Erythroblast (primary cell): ENCODE measurements around the gene EXOC3.
"Not testable (repeated sequence)": the region's sequence is repeated elsewhere in the genome, so short reads cannot be mapped to it uniquely, and the experiment has no call there.

ENCODE experiments used
- DNase-seq, 2 experiments: peaks; one replicate each; lab custom pipeline; 2025; lab: John Stamatoyannopoulos, UW
- GATA1 ChIP-seq: IDR thresholded peaks from 2 replicates; pipeline ENCODE4 v1.6.1; 2011; ENCODE audit warnings: low read depth, mild to moderate bottlenecking, control low read depth, low read length, moderate library complexity
- POLR2A ChIP-seq: IDR thresholded peaks from 2 replicates; pipeline ENCODE4 v1.6.1; 2011; ENCODE audit warnings: mild to moderate bottlenecking, low read length

Gene EXOC3

DNA sequence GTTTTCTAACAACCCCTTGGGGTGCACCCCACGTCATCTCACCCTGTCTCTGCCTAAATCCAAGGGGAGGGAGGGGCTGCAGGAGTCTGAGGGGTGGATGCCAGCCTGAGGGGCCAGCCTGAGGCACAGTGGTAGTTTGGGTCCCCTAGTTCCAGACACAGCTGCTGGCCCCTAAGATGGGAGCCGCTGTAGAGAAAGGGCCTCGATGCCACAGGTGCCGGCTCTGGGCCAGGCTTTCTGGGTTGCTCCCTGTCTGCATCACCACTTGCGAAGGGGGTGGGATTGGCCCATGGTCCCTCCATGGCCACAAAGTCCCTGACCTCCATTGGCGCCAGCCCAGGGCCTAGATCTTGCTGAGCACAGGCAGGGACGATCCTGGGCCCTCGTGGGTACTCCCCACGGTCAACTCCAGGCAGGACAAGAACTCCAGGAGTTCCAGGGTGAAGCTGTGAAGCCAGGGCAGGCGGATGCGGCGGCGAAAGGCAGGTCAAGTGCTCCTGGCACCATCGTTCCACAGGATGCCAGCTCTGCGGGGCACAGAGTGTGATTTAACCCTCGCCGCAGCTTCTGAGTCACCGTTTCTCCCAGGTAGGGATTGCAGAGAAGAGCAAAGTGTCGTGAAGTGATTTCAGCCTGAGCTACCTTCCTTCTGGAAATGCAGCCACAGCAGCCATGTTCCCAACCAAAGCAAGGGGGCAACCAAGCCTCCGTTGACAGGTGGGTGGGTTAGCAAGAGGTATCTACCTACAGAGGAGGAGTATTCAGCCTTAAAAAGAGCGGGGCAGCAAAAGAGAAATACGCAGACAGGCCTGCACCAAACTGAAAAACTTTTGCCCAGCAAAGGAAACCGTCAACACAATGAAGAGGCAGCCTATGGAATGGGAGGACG, 41.6 kb upstream of the EXOC3 start:
- TF ChIP-seq POLR2A = no peak
- TF ChIP-seq GATA1 = no peak
- no peak for DNase-seq

DNA sequence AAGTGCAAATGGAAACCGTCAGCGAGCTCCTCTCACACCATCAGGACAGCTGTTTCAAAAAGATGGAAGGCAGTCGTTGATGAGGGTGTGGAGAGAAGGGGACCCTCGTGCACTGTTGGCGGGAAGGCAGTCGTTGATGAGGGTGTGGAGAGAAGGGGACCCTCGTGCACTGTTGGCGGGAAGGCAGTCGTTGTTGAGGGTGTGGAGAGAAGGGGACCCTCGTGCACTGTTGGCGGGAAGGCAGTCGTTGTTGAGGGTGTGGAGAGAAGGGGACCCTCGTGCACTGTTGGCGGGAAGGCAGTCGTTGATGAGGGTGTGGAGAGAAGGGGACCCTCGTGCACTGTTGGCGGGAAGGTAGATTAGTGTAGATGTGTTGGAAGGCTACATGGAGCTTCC, 40.8 kb upstream of the EXOC3 start:
- not testable (repeated sequence) for DNase-seq

DNA sequence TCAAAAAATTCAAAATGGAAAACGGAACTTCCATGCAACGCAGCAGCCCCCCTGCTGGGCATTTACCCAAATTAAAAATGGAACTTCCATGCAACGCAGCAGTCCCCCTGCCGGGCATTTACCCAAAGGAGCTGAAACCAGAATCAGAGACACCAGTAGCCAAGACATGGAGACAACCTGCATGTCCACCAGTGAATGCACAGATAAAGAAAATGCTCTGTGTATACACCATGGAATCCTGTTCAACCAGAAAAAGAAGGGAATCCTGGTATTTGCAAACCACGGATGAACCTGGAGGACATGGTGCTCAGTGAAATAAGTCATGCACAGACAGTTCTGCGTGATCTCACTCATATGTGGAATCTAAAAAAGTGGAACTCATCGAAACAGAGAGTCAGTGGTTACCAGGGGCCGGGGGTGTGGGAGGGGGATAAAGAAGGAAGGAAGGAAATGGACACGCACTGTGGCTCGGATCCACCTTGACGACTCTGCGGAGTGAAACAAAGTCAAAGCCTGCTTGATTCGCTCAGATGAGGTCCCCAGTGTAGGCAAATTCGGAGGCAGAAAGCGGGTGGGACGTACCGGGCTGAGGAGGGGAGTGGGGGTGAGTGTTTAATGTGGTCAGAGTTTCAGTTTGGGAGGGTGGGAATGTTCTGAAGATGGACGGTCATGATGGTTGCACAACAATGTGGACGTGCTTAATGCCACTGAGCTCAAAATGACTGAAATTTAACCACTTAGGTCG, 40.2 kb upstream of the EXOC3 start:
- DNase-seq = no peak
- TF ChIP-seq POLR2A (no peak), GATA1 (no peak)

DNA sequence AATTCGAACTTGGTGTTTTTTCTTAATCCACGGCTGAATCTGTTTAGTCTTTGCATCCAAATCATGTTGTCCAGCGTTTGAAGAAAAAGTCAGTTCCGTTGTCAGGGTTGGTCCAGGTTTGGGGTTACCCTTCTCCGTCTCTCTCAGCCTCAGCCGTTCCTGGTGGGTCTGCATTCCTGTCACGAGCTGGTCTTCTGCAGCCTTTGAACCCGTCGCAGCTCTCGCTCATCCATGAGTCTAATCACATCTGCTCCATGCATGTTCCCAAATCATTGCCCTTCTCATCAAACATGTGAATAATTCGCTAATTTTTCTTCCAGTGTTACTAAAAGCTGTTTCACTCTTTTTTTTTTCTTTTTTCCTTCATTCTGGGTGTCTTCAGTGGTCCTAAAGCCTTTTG, 39.0 kb upstream of the EXOC3 start:
- TF ChIP-seq GATA1 (no peak), POLR2A (no peak)
- no peak for DNase-seq

DNA sequence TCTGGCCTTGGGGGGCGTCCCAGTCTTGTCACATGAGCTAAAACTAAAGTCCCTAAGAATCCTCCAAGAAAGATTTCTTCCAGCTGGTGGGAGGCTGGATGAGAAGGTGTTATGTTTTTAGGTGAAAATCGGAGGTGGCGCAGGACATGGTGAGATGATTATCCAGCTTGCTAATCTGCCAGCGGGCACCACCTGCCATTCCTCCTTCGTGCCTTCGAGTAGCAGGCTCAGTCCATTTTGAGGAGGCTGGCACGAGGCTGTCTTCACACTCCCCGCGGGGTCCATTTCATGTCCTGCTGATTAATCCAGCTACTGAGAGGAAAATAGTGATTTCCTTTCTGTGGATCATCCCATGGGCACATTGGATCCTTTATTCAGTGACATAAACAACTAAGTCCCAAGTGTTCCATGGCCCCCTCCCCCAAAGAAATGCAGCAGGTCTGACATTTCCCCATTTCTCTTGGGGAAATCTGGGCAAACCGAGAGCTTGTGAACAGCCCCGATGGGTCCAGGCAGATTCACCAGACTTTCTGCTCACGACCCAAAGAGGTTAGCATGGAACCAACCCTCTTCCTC, 38.2 kb upstream of the EXOC3 start:
- DNase-seq = no peak
- TF ChIP-seq POLR2A = no peak
- no peak for TF ChIP-seq GATA1

DNA sequence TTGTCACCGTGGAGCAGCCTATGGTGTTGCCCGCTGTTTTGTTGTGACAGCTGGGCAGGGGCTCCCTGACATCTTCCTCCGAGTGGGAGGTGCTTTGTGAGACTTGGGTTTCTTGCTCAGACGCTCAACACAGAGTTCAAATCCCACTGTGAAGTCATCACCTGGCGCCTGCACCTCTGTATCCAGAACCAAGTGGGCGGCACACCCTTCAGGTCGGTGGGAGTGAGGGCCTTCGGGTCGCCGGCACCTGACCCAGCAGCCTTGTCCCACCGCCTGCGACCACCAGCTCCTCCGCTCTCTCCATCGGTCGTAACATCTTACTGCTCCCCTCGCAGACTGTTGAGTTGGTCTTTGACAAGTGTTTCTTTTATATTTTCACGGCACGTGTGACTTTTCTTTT, 37.6 kb upstream of the EXOC3 start:
- no peak for DNase-seq
- TF ChIP-seq POLR2A (no peak), GATA1 (no peak)

DNA sequence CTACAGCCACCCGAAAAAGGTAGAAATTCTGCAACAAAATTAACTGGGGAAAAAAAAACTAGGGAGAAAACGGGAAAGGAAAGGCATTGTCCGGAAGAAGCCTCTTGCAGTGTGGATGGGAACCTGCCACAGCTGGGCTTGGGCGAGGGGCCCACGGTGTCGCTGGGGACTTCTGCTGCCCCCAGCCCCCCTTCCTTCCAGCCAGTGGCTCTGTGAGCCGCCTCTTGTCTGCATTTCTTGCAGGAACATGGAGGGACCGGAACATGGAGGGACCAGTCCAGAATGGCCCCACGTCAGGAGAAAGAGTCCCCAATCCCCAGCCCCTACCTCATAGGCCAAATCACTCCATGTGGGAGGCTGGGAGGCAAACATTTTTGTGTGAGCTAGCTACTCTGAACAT, 36.9 kb upstream of the EXOC3 start:
- no peak for DNase-seq

DNA sequence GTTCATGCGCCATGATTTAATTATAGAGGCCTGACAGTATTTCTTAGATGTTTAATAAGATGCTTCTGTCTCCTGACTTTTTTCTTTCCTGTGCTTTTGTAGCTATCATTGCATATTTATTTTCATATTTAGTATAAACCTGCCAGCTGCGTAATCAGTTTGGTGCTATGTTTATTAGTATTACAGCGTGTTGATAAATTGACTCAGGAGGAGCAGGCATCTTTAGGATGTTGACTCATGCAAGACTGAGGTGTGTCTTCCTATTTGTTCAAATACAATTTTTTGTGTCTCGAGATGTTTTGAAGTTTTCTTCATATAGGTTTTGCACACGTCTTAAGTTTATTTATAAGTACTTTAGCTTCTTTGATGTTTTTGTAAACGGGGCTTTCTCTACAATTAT, 35.9 kb upstream of the EXOC3 start:
- no peak for DNase-seq
- no peak for TF ChIP-seq GATA1
- no peak for TF ChIP-seq POLR2A

More for the DNA sequence above, 36.9 kb upstream of the EXOC3 start:
- TF ChIP-seq GATA1 (no peak), POLR2A (no peak)

DNA sequence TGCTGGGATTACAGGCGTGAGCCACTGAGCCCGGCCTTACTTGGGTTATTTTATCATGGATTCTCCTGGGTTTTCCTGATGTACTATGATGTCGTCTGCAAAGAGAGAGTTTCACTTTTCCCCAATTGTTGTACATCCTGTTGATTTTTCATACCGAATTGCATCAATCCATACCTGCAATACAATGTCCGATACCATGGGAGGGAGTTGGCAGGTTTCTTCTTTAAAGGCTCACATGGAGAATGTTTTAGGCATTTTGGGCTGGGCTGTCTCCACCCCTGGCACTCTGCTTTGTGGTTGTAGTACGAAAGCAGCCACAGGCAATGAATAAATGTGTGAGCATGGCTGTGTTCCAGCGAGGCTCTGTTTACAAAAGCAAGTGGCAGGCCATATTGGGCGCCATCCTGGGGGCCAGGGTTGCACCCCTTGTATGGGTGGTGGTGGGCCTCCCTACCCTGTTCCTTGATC, 35.1 kb upstream of the EXOC3 start:
- TF ChIP-seq POLR2A (no peak), GATA1 (no peak)
- no peak for DNase-seq

DNA sequence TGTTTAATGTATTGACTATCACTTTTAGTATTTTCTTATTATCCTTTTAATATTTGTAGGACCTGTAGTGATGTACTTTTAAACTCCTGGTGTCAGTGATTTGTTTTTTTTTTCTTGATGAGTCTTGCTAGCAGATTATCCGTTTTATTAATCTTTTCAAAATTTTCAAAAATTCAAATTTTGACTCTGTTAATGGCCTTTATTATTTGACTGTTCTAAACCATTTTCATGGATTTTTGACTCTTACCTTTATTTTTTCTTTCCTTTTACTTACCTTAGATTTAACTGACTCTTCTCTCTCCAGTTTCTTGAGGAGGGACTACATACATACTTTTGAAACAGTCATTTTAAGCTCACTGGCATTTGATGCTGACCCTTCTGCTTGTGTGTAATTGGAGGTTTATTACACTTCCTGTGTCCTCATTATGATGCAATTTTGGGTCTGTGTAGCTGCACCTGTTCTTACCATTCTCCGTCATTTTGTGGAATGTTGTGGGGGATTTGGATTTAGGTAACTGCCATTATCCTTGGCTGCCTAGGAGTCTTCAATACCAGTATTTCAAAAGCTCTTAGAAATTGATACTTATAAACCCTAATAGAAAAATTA, 32.0 kb upstream of the EXOC3 start:
- DNase-seq = no peak
- TF ChIP-seq GATA1 (no peak), POLR2A (no peak)

DNA sequence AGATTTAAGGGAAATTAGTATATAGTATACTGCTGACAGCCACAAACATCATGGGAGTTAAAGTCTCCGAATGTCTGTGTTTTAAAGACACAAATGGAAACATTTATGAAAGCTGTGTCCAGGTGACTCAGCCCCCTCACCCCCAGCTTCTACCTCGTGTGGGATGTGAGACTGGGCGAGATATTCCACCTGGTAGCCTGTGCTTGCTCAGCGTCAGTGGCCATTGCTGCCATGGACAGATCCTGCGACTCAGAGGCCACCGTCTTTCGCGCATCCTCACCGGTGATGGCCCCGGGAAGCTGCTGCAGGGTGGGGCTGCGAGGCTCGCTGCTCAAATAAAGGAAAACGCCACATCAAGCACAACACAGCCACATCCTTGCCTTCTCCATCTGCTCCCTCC, 31.2 kb upstream of the EXOC3 start:
- no peak for DNase-seq
- TF ChIP-seq GATA1 (no peak), POLR2A (no peak)

DNA sequence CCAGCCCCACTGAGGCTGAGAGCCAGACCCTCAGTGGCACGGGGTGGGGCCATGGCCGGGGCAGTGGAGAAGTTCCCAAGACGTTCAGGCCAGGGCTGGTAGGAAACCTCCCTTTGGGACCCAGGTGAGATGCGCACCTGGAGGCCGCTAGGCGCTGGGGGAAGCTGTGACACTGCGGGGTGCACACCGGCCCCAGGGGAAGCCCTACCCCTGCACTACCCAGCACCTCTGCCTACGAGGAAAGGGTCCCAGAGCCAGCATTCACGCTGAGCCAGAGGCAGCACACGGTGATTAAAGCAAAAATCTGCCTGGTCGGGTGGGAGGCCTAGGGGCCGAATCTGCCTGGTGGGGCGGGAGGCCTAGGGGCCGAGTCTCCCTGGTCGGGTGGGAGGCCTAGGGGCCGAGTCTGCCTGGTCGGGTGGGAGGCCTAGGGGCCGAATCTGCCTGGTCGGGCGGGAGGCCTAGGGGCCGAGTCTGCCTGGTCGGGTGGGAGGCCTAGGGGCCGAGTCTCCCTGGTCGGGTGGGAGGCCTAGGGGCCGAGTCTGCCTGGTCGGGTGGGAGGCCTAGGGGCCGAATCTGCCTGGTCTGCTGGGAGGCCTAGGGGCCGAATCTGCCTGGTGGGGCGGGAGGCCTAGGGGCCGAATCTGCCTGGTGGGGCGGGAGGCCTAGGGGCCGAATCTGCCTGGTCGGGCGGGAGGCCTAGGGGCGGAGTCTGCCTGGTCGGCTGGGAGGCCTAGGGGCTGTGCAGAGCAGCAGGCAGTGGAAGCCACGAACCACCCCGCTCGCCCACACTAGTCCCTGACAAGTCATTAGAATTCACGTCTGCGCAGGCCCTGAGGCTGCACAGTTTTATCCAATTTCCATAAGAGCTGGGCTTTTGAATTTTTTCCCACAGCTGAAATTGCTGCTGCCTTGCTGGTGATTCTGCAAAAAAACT, 27.7 kb upstream of the EXOC3 start:
- DNase-seq = peak; percentile 70 to 89

DNA sequence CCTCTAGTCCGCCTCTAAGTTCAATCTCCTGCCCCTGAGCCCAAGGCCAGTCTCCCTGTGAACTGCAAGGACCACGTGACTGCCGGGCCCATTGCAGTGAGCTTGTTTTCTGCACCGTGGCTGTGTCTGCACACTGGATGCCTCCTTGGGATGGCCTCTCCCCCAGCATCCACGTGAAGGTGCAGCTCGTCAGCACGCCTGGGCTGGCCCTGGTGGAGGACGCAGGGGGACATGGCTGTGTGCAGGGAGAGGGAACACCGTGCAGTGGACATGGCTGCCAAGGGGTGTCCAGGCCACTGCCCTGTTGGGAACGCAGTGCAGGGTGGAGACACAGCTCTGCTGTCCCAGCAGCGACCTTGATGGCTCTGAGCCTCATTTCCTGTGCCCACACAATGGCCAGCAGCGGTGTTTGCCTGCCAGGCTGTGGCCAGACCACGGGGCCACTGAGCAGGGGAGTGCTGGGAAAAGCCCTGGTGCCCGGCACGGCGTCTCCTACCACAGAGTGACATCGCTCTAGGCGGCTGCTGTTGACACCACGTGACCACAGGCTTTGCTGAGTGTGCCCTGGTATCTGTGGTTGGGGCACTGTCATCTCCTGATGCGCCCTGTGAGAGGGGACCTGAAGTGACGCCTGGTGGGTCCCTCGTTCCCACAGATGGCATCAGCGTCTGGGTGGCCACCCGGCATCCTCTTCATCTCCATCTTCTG, 26.9 kb upstream of the EXOC3 start:
- DNase-seq = no peak
- TF ChIP-seq GATA1 (no peak), POLR2A (no peak)
